GM10847 (cell line): ENCODE measurements around the gene RAB1B.
A peak's percentile ranks its signal among the peaks of the same experiment; 100 is the strongest.

ENCODE experiments used
- POLR2A ChIP-seq: IDR thresholded peaks from 2 replicates; pipeline ENCODE4 v1.6.1; 2011; ENCODE audit not compliant: insufficient read length; ENCODE audit errors: extremely low read depth

Gene RAB1B

GRCh38 chr11:66268244-66268951 is at the start of gene RAB1B:
Gene RAB1B (plus strand): TSS chr11:66268639. CDS start chr11:66268680, 41 bp downstream.
- peak; percentile 47 for TF ChIP-seq POLR2A

- TF ChIP-seq POLR2A, result no peak
Measured at GRCh38 chr11:66218846-66219620, 49.4 kb upstream of the RAB1B start.

GRCh38 chr11:66219846-66220565 is 48.4 kb upstream of the RAB1B start:
- no peak for TF ChIP-seq POLR2A

- TF ChIP-seq POLR2A, result no peak
Measured at GRCh38 chr11:66220566-66220935, 47.9 kb upstream of the RAB1B start.

GRCh38 chr11:66221012-66221411 is 47.4 kb upstream of the RAB1B start:
- no peak for TF ChIP-seq POLR2A

GRCh38 chr11:66221726-66222236 is 46.7 kb upstream of the RAB1B start:
- TF ChIP-seq POLR2A, result no peak

- TF ChIP-seq POLR2A, result no peak
Measured at GRCh38 chr11:66222358-66223149, 45.9 kb upstream of the RAB1B start.

- TF ChIP-seq POLR2A, result no peak
Measured at GRCh38 chr11:66224226-66224855, 44.1 kb upstream of the RAB1B start.

- no peak for TF ChIP-seq POLR2A
Measured at GRCh38 chr11:66225066-66225465, 43.4 kb upstream of the RAB1B start.

GRCh38 chr11:66226101-66226500 is 42.3 kb upstream of the RAB1B start:
- no peak for TF ChIP-seq POLR2A

- TF ChIP-seq POLR2A, result no peak
Measured at GRCh38 chr11:66227700-66228099, 40.7 kb upstream of the RAB1B start.

GRCh38 chr11:66228521-66228920 is 39.9 kb upstream of the RAB1B start:
- TF ChIP-seq POLR2A, result no peak

GRCh38 chr11:66230156-66230555 is 38.3 kb upstream of the RAB1B start:
- TF ChIP-seq POLR2A, result no peak

- TF ChIP-seq POLR2A, result no peak
Measured at GRCh38 chr11:66230978-66231377, 37.5 kb upstream of the RAB1B start.
